ENCODE data around the gene MAST2.

The MAST2 gene

DNA sequence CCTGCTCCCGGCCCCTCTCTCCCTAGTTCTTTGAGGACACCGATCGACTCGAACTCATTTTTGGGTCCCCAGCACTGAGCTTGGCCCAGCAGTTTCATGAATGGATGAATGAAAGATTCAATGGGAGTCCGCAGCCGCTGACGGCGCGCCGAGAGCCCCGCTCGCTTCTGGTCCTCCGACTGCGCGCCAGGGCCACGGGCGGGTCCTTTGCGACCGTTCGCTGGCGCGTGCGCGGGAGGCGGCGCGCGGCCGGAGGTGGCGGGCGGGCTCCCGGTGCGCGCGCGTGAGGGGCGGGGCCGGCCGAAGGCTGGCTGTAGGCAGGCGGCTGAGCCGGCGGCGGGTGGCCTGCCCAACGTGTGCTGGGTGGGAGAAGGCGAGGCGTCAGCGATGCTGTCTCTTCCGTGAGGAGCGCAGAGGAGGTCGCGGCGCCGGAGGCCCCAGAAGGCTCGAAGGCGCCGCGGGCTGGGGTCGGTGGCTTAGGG lies at the start of gene MAST2:
Gene MAST2 (plus strand): TSS at position 314 of the 482 bp plus-strand sequence. CDS start 284 bp downstream, outside the sequence.
- no peaks in the 10 kb centered on the region for H3K9me3 ChIP-seq (ENCODE audit: insufficient read depth, low read depth, low read length)
- no peaks in the 10 kb centered on the region for H3F3A ChIP-seq (ENCODE audit: low read depth)
- H2AFZ ChIP-seq (ENCODE audit: low read length) = peak within 1 kb of the TSS; percentile 95
- H3K9ac ChIP-seq (ENCODE audit: low read depth, low read length, poor library complexity, severe bottlenecking) = peak within 1 kb of the TSS; percentile 77
- H3K27me3 ChIP-seq (ENCODE audit: insufficient read depth, low read length, poor library complexity, severe bottlenecking) = no peaks in the 10 kb centered on the region
- H3K9me2 ChIP-seq (replicated peaks; ENCODE audit: low read depth, low read length) = no peaks in the 10 kb centered on the region
- H3K4me2 ChIP-seq (ENCODE audit: low read depth, low read length, poor library complexity, severe bottlenecking) = peak within 1 kb of the TSS; percentile 84
- peaks cover 36% of the 10 kb centered on the region for H3K4me1 ChIP-seq (ENCODE audit: insufficient read depth, low read length, poor library complexity, severe bottlenecking)
- H4K20me1 ChIP-seq (ENCODE audit: insufficient read depth, low read length, poor library complexity, severe bottlenecking) = peaks cover 8% of the 10 kb centered on the region
- no peaks in the 10 kb centered on the region for H3K36me3 ChIP-seq (ENCODE audit: insufficient read depth, low read length)
- peaks cover 32% of the 10 kb centered on the region for H3K79me2 ChIP-seq (ENCODE audit: insufficient read depth, low read length)
- TF ChIP-seq, protein P1, sequence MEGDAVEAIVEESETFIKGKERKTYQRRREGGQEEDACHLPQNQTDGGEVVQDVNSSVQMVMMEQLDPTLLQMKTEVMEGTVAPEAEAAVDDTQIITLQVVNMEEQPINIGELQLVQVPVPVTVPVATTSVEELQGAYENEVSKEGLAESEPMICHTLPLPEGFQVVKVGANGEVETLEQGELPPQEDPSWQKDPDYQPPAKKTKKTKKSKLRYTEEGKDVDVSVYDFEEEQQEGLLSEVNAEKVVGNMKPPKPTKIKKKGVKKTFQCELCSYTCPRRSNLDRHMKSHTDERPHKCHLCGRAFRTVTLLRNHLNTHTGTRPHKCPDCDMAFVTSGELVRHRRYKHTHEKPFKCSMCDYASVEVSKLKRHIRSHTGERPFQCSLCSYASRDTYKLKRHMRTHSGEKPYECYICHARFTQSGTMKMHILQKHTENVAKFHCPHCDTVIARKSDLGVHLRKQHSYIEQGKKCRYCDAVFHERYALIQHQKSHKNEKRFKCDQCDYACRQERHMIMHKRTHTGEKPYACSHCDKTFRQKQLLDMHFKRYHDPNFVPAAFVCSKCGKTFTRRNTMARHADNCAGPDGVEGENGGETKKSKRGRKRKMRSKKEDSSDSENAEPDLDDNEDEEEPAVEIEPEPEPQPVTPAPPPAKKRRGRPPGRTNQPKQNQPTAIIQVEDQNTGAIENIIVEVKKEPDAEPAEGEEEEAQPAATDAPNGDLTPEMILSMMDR (conservative IDR thresholded peaks at IDR 0.05; ENCODE audit: low read length) = no peak
- TF ChIP-seq EZH2phosphoT487 (IDR thresholded peaks at IDR 0.05; ENCODE audit: borderline replicate concordance) = no peak
- peak within 1 kb of the TSS; percentile 95 for H3K4me3 ChIP-seq (ENCODE audit: low read length, poor library complexity, severe bottlenecking)

DNA sequence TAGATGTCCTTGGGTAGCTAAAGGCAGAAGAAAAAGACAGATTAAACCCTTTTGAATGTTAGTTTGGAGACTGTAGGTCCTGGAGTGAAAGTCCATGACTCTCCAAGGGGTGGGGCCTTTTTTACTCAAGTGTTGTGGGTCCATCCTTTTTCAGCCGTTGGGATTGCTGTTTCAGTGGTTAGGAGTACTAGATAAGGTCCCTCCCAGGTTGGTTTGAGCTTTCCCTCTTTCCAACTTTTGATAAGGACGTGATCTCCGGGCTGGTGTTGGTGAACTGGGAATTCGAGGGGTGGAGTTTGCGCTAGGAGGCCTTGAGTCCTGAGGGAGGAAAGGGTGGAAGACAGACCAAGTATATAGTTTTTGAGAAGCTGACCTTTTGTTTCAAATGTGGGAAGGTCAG lies 47.7 kb upstream of the MAST2 start:
- Histone ChIP-seq H3K4me2 (ENCODE audit: low read depth, low read length, poor library complexity, severe bottlenecking) (no peak overlapping the region), H3K4me3 (ENCODE audit: low read length, poor library complexity, severe bottlenecking) (no peak overlapping the region), H3K4me1 (ENCODE audit: insufficient read depth, low read length, poor library complexity, severe bottlenecking) (no peaks in the 10 kb centered on the region), H3K9me3 (ENCODE audit: insufficient read depth, low read depth, low read length) (no peaks in the 10 kb centered on the region), H3K36me3 (ENCODE audit: insufficient read depth, low read length) (no peaks in the 10 kb centered on the region), H3K79me2 (ENCODE audit: insufficient read depth, low read length) (no peaks in the 10 kb centered on the region), H4K20me1 (ENCODE audit: insufficient read depth, low read length, poor library complexity, severe bottlenecking) (no peaks in the 10 kb centered on the region), H3K27me3 (ENCODE audit: insufficient read depth, low read length, poor library complexity, severe bottlenecking) (no peaks in the 10 kb centered on the region), H3F3A (ENCODE audit: low read depth) (no peaks in the 10 kb centered on the region), H3K9ac (ENCODE audit: low read depth, low read length, poor library complexity, severe bottlenecking) (no peak overlapping the region), H3K9me2 (replicated peaks; ENCODE audit: low read depth, low read length) (no peaks in the 10 kb centered on the region), H2AFZ (ENCODE audit: low read length) (no peak overlapping the region)
- no peak for TF ChIP-seq EZH2phosphoT487 (IDR thresholded peaks at IDR 0.05; ENCODE audit: borderline replicate concordance)
- TF ChIP-seq, protein P1 (conservative IDR thresholded peaks at IDR 0.05; ENCODE audit: low read length) = no peak

DNA sequence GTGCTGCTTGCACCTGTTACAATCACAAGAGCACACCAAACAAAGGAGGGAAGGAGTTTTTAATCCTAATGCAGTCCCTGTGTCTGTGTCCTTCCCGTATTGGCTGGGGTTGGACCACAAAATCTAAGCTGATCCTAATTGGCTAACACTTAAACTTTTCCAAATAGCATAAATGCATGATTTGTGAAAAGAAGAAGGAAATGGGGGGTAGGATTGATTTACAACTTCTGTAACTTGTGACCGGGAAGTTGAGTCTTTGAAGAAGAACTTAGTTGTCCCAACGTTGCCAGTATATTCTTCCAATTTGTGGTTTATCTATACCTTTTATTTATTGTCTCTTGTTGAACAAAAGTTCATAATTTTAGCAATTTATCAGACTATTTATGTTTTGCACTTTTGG lies 41.1 kb upstream of the MAST2 start:
- Histone ChIP-seq H3K4me1 (ENCODE audit: insufficient read depth, low read length, poor library complexity, severe bottlenecking) (no peaks in the 10 kb centered on the region), H3K4me2 (ENCODE audit: low read depth, low read length, poor library complexity, severe bottlenecking) (no peak overlapping the region), H3K9ac (ENCODE audit: low read depth, low read length, poor library complexity, severe bottlenecking) (no peak overlapping the region), H3K79me2 (ENCODE audit: insufficient read depth, low read length) (no peaks in the 10 kb centered on the region), H4K20me1 (ENCODE audit: insufficient read depth, low read length, poor library complexity, severe bottlenecking) (no peaks in the 10 kb centered on the region), H3K4me3 (ENCODE audit: low read length, poor library complexity, severe bottlenecking) (no peak overlapping the region), H3K27me3 (ENCODE audit: insufficient read depth, low read length, poor library complexity, severe bottlenecking) (no peaks in the 10 kb centered on the region), H3K36me3 (ENCODE audit: insufficient read depth, low read length) (no peaks in the 10 kb centered on the region), H3K9me3 (ENCODE audit: insufficient read depth, low read depth, low read length) (no peaks in the 10 kb centered on the region), H3K9me2 (replicated peaks; ENCODE audit: low read depth, low read length) (no peaks in the 10 kb centered on the region), H2AFZ (ENCODE audit: low read length) (no peak overlapping the region), H3F3A (ENCODE audit: low read depth) (no peaks in the 10 kb centered on the region)
- TF ChIP-seq, protein P1 (conservative IDR thresholded peaks at IDR 0.05; ENCODE audit: low read length) = no peak
- no peak for TF ChIP-seq EZH2phosphoT487 (IDR thresholded peaks at IDR 0.05; ENCODE audit: borderline replicate concordance)

Measured in Loucy (cell line).